Measurements from ENCODE around the gene ASCC1. TPM values are rescaled to one million over a fixed set of nuclear protein-coding genes. Genes with fewer than 3 reads are reported as not detected.
A peak's percentile ranks its signal among the peaks of the same experiment; 100 is the strongest.

The ASCC1 gene
- total RNA-seq, 1 donor = 41.0 TPM

DNA sequence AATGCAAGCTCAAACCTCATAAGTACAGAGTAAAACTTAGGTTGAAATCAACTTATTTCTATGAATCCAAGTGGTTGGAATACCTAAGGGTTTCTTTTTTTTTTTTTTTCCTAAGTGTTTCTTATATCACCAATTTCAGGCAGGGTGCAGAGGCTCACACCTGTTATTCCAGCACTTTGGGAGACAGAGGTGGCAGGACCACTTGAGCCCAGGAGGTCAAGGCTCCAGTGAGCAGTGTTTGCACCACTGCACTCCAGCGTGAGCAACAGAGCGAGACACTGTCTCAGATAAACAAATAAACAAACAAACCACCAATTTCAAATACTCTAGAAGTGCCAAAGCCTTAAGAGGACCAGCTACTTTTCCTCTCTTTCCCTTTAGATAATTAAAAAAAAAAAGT, 88.5 kb downstream of the ASCC1 start:
- no peak for DNase-seq (ENCODE audit: low read depth)
- TF ChIP-seq, protein P1, sequence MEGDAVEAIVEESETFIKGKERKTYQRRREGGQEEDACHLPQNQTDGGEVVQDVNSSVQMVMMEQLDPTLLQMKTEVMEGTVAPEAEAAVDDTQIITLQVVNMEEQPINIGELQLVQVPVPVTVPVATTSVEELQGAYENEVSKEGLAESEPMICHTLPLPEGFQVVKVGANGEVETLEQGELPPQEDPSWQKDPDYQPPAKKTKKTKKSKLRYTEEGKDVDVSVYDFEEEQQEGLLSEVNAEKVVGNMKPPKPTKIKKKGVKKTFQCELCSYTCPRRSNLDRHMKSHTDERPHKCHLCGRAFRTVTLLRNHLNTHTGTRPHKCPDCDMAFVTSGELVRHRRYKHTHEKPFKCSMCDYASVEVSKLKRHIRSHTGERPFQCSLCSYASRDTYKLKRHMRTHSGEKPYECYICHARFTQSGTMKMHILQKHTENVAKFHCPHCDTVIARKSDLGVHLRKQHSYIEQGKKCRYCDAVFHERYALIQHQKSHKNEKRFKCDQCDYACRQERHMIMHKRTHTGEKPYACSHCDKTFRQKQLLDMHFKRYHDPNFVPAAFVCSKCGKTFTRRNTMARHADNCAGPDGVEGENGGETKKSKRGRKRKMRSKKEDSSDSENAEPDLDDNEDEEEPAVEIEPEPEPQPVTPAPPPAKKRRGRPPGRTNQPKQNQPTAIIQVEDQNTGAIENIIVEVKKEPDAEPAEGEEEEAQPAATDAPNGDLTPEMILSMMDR (IDR thresholded peaks at IDR 0.05; ENCODE audit: insufficient read depth, low read depth, low read length) = no peak
- no peak overlapping the region for H3K4me3 ChIP-seq (ENCODE audit: low read depth, low read length)

GRCh38 chr10:72126872-72127232, 89.2 kb downstream of the ASCC1 start:
- TF ChIP-seq, protein P1 (IDR thresholded peaks at IDR 0.05; ENCODE audit: insufficient read depth, low read depth, low read length) = no peak
- DNase-seq (ENCODE audit: low read depth) = no peak
- no peak overlapping the region for H3K4me3 ChIP-seq (ENCODE audit: low read depth, low read length)

GRCh38 chr10:72126184-72126871, 89.7 kb downstream of the ASCC1 start:
- TF ChIP-seq, protein P1 (IDR thresholded peaks at IDR 0.05; ENCODE audit: insufficient read depth, low read depth, low read length) = peak; percentile 56
- peak; percentile 75 for DNase-seq (ENCODE audit: low read depth)
- H3K4me3 ChIP-seq (ENCODE audit: low read depth, low read length) = no peak overlapping the region

GRCh38 chr10:72124989-72125388, 91.1 kb downstream of the ASCC1 start:
- TF ChIP-seq, protein P1 (IDR thresholded peaks at IDR 0.05; ENCODE audit: insufficient read depth, low read depth, low read length) = no peak
- peak; percentile 54 for DNase-seq (ENCODE audit: low read depth)
- H3K4me3 ChIP-seq (ENCODE audit: low read depth, low read length) = no peak overlapping the region

- TF ChIP-seq, protein P1 (IDR thresholded peaks at IDR 0.05; ENCODE audit: insufficient read depth, low read depth, low read length) = no peak
- no peak for DNase-seq (ENCODE audit: low read depth)
Measured at GRCh38 chr10:72124381-72124780, 91.7 kb downstream of the ASCC1 start.

DNA sequence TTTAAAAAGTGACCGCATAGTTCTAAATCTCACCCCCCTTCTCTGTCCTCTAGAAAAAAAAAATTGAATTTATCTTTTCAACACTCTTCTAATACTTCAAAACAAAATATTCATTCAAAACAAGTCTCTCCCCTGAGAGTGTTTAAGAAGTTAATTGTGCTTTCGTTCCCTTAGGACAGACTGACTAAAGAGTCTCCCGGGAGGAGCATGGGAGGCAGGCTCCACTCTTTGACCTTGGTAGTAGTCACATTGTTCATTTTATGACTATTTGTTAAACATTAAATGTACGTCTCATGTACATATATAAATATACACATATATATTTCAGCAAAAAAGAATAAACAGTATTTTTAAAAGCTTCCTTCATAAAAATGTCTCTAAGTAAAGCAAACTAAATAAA, 92.5 kb downstream of the ASCC1 start:
- TF ChIP-seq, protein P1 (IDR thresholded peaks at IDR 0.05; ENCODE audit: insufficient read depth, low read depth, low read length) = no peak
- DNase-seq (ENCODE audit: low read depth) = no peak
- H3K4me3 ChIP-seq (ENCODE audit: low read depth, low read length) = no peak overlapping the region

More at GRCh38 chr10:72124381-72124780, 91.7 kb downstream of the ASCC1 start:
- no peak overlapping the region for H3K4me3 ChIP-seq (ENCODE audit: low read depth, low read length)

DNA sequence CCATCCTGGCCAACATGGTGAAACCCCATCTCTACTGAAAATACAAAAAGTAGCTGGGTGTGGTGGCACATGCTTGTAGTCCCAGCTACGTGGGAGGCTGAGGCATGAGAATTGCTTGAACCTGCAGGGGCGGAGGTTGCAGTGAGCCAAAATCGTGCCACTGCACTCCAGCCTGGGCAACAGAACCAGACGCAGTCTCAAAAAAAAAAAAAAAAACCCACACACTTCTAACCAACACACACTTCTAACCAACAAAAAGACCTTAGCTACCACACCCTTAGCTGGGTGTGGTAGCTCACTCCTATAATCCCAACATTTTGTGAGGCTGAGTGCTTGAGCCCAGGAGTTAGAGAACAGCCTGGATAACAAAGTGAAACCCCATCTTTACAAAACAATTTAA, 93.9 kb downstream of the ASCC1 start:
- TF ChIP-seq, protein P1 (IDR thresholded peaks at IDR 0.05; ENCODE audit: insufficient read depth, low read depth, low read length) = no peak
- no peak overlapping the region for H3K4me3 ChIP-seq (ENCODE audit: low read depth, low read length)

More for the DNA sequence above, 93.9 kb downstream of the ASCC1 start:
- no peak for DNase-seq (ENCODE audit: low read depth)

Measured in fibroblast of villous mesenchyme (primary cell).